CD4-positive, alpha-beta memory T cell (primary cell): Measurements from ENCODE around the gene CEP72. TPM values are rescaled to one million over a fixed set of nuclear protein-coding genes. Genes with fewer than 3 reads are reported as not detected.

ENCODE experiments used
- CTCF ChIA-PET: fragments of 350-600 bp; sonication (Branson Sonifier 250); formaldehyde crosslinking; loops from one replicate; lab custom pipeline; 2021; ENCODE audit warnings: inconsistent platforms; ENCODE audit not compliant: partially characterized antibody; lab: Charles Lee
- POLR2A ChIA-PET: fragments of 350-600 bp; sonication (Branson Sonifier 250); formaldehyde crosslinking; loops from one replicate; lab custom pipeline; 2021; ENCODE audit not compliant: partially characterized antibody; lab: Charles Lee
- DNase-seq, 5 donors: peaks; one replicate each; pipeline versions ENCODE4 v3.0.0 to v3.0.0-alpha.2; 2020 to 2022; ENCODE audit warnings: mixed read lengths in 1 of 5
- H3K27ac ChIP-seq: one replicate; pipeline ENCODE4 v1.7.0; 2013; ENCODE audit warnings: low read depth, low read length
- H3K27me3 ChIP-seq: 2 replicates; pipeline ENCODE4 v1.7.0; 2013; ENCODE audit warnings: mild to moderate bottlenecking, low read length, moderate library complexity; ENCODE audit not compliant: insufficient read depth
- H3K36me3 ChIP-seq: 2 replicates; pipeline ENCODE4 v1.7.0; 2013; ENCODE audit warnings: mild to moderate bottlenecking, low read length, moderate library complexity; ENCODE audit not compliant: insufficient read depth
- H3K4me1 ChIP-seq: 2 replicates; pipeline ENCODE4 v1.7.0; 2013; ENCODE audit warnings: mild to moderate bottlenecking, low read length, moderate library complexity; ENCODE audit not compliant: insufficient read depth
- H3K4me3 ChIP-seq, 2 donors: one replicate each; pipeline ENCODE4 v1.7.0; 2013; ENCODE audit warnings: low read length in 2 of 2, mild to moderate bottlenecking in 1 of 2
- H3K9me3 ChIP-seq, 2 donors: one replicate each; pipeline ENCODE4 v1.7.0; 2013; ENCODE audit warnings: low read length in 2 of 2, control low read depth in 1 of 2; ENCODE audit not compliant: control insufficient read depth in 1 of 2
- H3K27ac Mint-ChIP-seq, 7 donors: one replicate each; pipeline ENCODE4 v1.8.0; 2020 to 2021; ENCODE audit warnings: mixed read lengths in 7 of 7, mild to moderate bottlenecking in 6 of 7, inconsistent platforms in 3 of 7, moderate library complexity in 3 of 7
- H3K27me3 Mint-ChIP-seq, 2 donors: one replicate each; pipeline ENCODE4 v1.8.0; 2020 to 2021; ENCODE audit warnings: mixed read lengths in 2 of 2
- H3K36me3 Mint-ChIP-seq, 2 donors: one replicate each; pipeline ENCODE4 v1.8.0; 2020 to 2021; ENCODE audit warnings: mixed read lengths in 2 of 2, inconsistent platforms in 1 of 2, mild to moderate bottlenecking in 1 of 2
- H3K4me1 Mint-ChIP-seq, 4 donors: one replicate each; pipeline ENCODE4 v1.8.0; 2020 to 2021; ENCODE audit warnings: mixed read lengths in 4 of 4, mild to moderate bottlenecking in 1 of 4
- H3K4me3 Mint-ChIP-seq, 8 donors: one replicate each; pipeline ENCODE4 v1.8.0; 2020 to 2021; ENCODE audit warnings: mixed read lengths in 8 of 8, mild to moderate bottlenecking in 7 of 8, moderate library complexity in 6 of 8, inconsistent platforms in 3 of 8
- H3K9me3 Mint-ChIP-seq, 8 donors: one replicate each; pipeline ENCODE4 v1.8.0; 2020 to 2021; ENCODE audit warnings: mixed read lengths in 8 of 8, mild to moderate bottlenecking in 5 of 8, inconsistent platforms in 3 of 8, moderate library complexity in 1 of 8
- intact Hi-C: fragments of 100-400 bp; cut with micrococcal nuclease; formaldehyde crosslinking; loops from one replicate; pipeline ENCODE4 v1.15.1; 2023
- polyA plus RNA-seq, 2 donors: library from polyadenylated mRNA; unstranded; fragments of 300-500 nt; fragmentation: Illumina TruSeq; gene quantifications; one replicate each; pipeline ENCODE4 v1.2.3, GENCODE V29; 2021
- total RNA-seq, 2 experiments: library from RNA; stranded (reverse); gene quantifications; one replicate each; pipeline ENCODE4 v1.2.3, GENCODE V29; 2021

CEP72 gene
- total and polyA plus RNA-seq, 4 experiments from 2014 or later = 2.5 to 28.0 (median 16.2) TPM

GRCh38 chr5:652773-653350 is 40.7 kb downstream of the CEP72 start:
- Histone ChIP-seq H3K4me3 (no peak overlapping the region), H3K9me3 (no peaks in the 10 kb centered on the region), H3K36me3 (peaks cover 13% of the 10 kb centered on the region), H3K27ac (no peak overlapping the region), H3K27me3 (no peaks in the 10 kb centered on the region), H3K4me1 (no peaks in the 10 kb centered on the region)
- CTCF ChIA-PET = interaction anchor here (1.0 kb wide), 1 partner anchor 16 kb away, joined by 4 read pairs; no protein-coding TSS in a partner anchor
- DNase-seq = no peak
- POLR2A ChIA-PET = no interaction called here
- Mint-ChIP-seq H3K4me3 (no peak overlapping the region), H3K4me1 (peaks cover 0 to 4% (median under 1%) of the 10 kb centered on the region in 4 donors), H3K9me3 (no peaks in the 10 kb centered on the region), H3K27me3 (no peaks in the 10 kb centered on the region), H3K27ac (no peak overlapping the region), H3K36me3 (peaks cover 27 to 35% of the 10 kb centered on the region in 2 donors)
- intact Hi-C loops = no loop called here

GRCh38 chr5:654071-654778 is 42.1 kb downstream of the CEP72 start:
- no peak for DNase-seq
- Mint-ChIP-seq H3K36me3 (peaks cover 37 to 44% of the 10 kb centered on the region in 2 donors), H3K27ac (peak overlapping the region in 1 of 7 donors; percentile 87), H3K4me3 (no peak overlapping the region), H3K4me1 (peaks cover 0 to 4% (median 2%) of the 10 kb centered on the region in 4 donors), H3K9me3 (no peaks in the 10 kb centered on the region), H3K27me3 (no peaks in the 10 kb centered on the region)
- H3K27me3 ChIP-seq = no peaks in the 10 kb centered on the region
- peaks cover 15% of the 10 kb centered on the region for H3K36me3 ChIP-seq
- H3K4me3 ChIP-seq = no peak overlapping the region
- no peaks in the 10 kb centered on the region for H3K4me1 ChIP-seq
- ChIA-PET POLR2A (no interaction called here), CTCF (interaction anchor here (1.0 to 1.5 kb wide), 2 partner anchors 15 to 17 kb away, joined by 4 to 6 read pairs; no protein-coding TSS in a partner anchor)
- H3K27ac ChIP-seq = no peak overlapping the region
- H3K9me3 ChIP-seq = no peaks in the 10 kb centered on the region
- intact Hi-C loops = no loop called here

- ChIA-PET CTCF (no interaction called here), POLR2A (no interaction called here)
- H3K4me3 ChIP-seq = no peak overlapping the region
- Mint-ChIP-seq H3K4me1 (peaks cover 0 to 4% (median 2%) of the 10 kb centered on the region in 4 donors), H3K9me3 (no peaks in the 10 kb centered on the region), H3K27ac (no peak overlapping the region), H3K27me3 (no peaks in the 10 kb centered on the region), H3K36me3 (peaks cover 47 to 53% of the 10 kb centered on the region in 2 donors), H3K4me3 (no peak overlapping the region)
- H3K27ac ChIP-seq = no peak overlapping the region
- intact Hi-C loops = no loop called here
- peaks cover 15% of the 10 kb centered on the region for H3K36me3 ChIP-seq
- no peaks in the 10 kb centered on the region for H3K9me3 ChIP-seq
- no peaks in the 10 kb centered on the region for H3K4me1 ChIP-seq
- H3K27me3 ChIP-seq = no peaks in the 10 kb centered on the region
- DNase-seq = no peak
Measured at GRCh38 chr5:655406-655805, 43.3 kb downstream of the CEP72 start.

- Histone ChIP-seq H3K36me3 (peaks cover 14% of the 10 kb centered on the region), H3K27ac (no peak overlapping the region), H3K4me1 (no peaks in the 10 kb centered on the region), H3K4me3 (no peak overlapping the region), H3K27me3 (no peaks in the 10 kb centered on the region), H3K9me3 (no peaks in the 10 kb centered on the region)
- POLR2A ChIA-PET = no interaction called here
- peak overlapping the region in 3 of 7 donors; percentile 20 to 64 (median 64) for H3K27ac Mint-ChIP-seq
- intact Hi-C loops = no loop called here
- H3K4me1 Mint-ChIP-seq = peaks cover 0 to 8% (median 2%) of the 10 kb centered on the region in 4 donors
- no peaks in the 10 kb centered on the region for H3K9me3 Mint-ChIP-seq
- H3K4me3 Mint-ChIP-seq = no peak overlapping the region
- H3K36me3 Mint-ChIP-seq = peaks cover 55 to 58% of the 10 kb centered on the region in 2 donors
- CTCF ChIA-PET = interaction anchor here (1.5 kb wide), 1 partner anchor 244 kb away, joined by 3 read pairs; no protein-coding TSS in a partner anchor
- no peak for DNase-seq
- no peaks in the 10 kb centered on the region for H3K27me3 Mint-ChIP-seq
Measured at GRCh38 chr5:657570-657969, 45.4 kb downstream of the CEP72 start.

- DNase-seq = no peak
- H3K9me3 Mint-ChIP-seq = no peaks in the 10 kb centered on the region
- no peak overlapping the region for H3K4me3 Mint-ChIP-seq
- no peaks in the 10 kb centered on the region for H3K27me3 Mint-ChIP-seq
- peaks cover 0 to 8% (median 2%) of the 10 kb centered on the region in 4 donors for H3K4me1 Mint-ChIP-seq
- Histone ChIP-seq H3K4me3 (no peak overlapping the region), H3K4me1 (no peaks in the 10 kb centered on the region), H3K27ac (no peak overlapping the region), H3K9me3 (no peaks in the 10 kb centered on the region), H3K27me3 (no peaks in the 10 kb centered on the region), H3K36me3 (peaks cover 9% of the 10 kb centered on the region)
- peaks cover 55 to 56% of the 10 kb centered on the region in 2 donors for H3K36me3 Mint-ChIP-seq
- ChIA-PET POLR2A (no interaction called here), CTCF (interaction anchor here (1.5 kb wide), 1 partner anchor 243 kb away, joined by 3 read pairs; no protein-coding TSS in a partner anchor)
- intact Hi-C loops = no loop called here
- peak overlapping the region in 1 of 7 donors; percentile 20 for H3K27ac Mint-ChIP-seq
Measured at GRCh38 chr5:658103-658502, 46.0 kb downstream of the CEP72 start.

- Mint-ChIP-seq H3K9me3 (no peaks in the 10 kb centered on the region), H3K4me3 (no peak overlapping the region), H3K36me3 (peaks cover 48 to 54% of the 10 kb centered on the region in 2 donors), H3K27ac (peak overlapping the region in 1 of 7 donors; percentile 30), H3K27me3 (no peaks in the 10 kb centered on the region), H3K4me1 (peaks cover 0 to 4% (median 2%) of the 10 kb centered on the region in 4 donors)
- DNase-seq = no peak
- no peak overlapping the region for H3K4me3 ChIP-seq
- H3K36me3 ChIP-seq = peaks cover 4% of the 10 kb centered on the region
- ChIA-PET POLR2A (no interaction called here), CTCF (no interaction called here)
- H3K9me3 ChIP-seq = no peaks in the 10 kb centered on the region
- H3K4me1 ChIP-seq = no peaks in the 10 kb centered on the region
- no peak overlapping the region for H3K27ac ChIP-seq
- H3K27me3 ChIP-seq = no peaks in the 10 kb centered on the region
- intact Hi-C loops = no loop called here
Measured at GRCh38 chr5:659496-660263, 47.5 kb downstream of the CEP72 start.
